ENCODE data around the gene TIGD2.
A peak's percentile ranks its signal among the peaks of the same experiment; 100 is the strongest.
"Not testable (repeated sequence)": the region's sequence is repeated elsewhere in the genome, so short reads cannot be mapped to it uniquely, and the experiment has no call there.

Gene TIGD2

GRCh38 chr4:89140168-89140759 is 28.9 kb downstream of the TIGD2 start:
- no peak for DNase-seq (ENCODE audit: low read depth)
- H3K4me3 ChIP-seq (ENCODE audit: low read depth, low read length) = no peak overlapping the region

GRCh38 chr4:89142691-89143669 is 31.6 kb downstream of the TIGD2 start:
- TF ChIP-seq CTCF (IDR thresholded peaks at IDR 0.05; ENCODE audit: low read depth, low read length) = no peak
- TF ChIP-seq MYC (IDR thresholded peaks at IDR 0.05; ENCODE audit: low read depth, low read length) = no peak
- TF ChIP-seq POLR2A (IDR thresholded peaks at IDR 0.05; ENCODE audit: extremely low read depth, insufficient read length) = no peak
- no peak for TF ChIP-seq MAX (IDR thresholded peaks at IDR 0.05; ENCODE audit: low read depth, low read length)

More at GRCh38 chr4:89140168-89140759, 28.9 kb downstream of the TIGD2 start:
- TF ChIP-seq MYC (IDR thresholded peaks at IDR 0.05; ENCODE audit: low read depth, low read length) (no peak), MAX (IDR thresholded peaks at IDR 0.05; ENCODE audit: low read depth, low read length) (no peak), CTCF (IDR thresholded peaks at IDR 0.05; ENCODE audit: low read depth, low read length) (no peak)

GRCh38 chr4:89144652-89145051 is 33.3 kb downstream of the TIGD2 start:
- DNase-seq (ENCODE audit: low read depth); H3K4me3 ChIP-seq (ENCODE audit: low read depth, low read length): not testable (repeated sequence)

More at GRCh38 chr4:89142691-89143669, 31.6 kb downstream of the TIGD2 start:
- DNase-seq (ENCODE audit: low read depth) = no peak
- H3K4me3 ChIP-seq (ENCODE audit: low read depth, low read length) = no peak overlapping the region

GRCh38 chr4:89146196-89146595 is 34.9 kb downstream of the TIGD2 start:
- DNase-seq (ENCODE audit: low read depth) = no peak
- no peak overlapping the region for H3K4me3 ChIP-seq (ENCODE audit: low read depth, low read length)
- TF ChIP-seq MAX (IDR thresholded peaks at IDR 0.05; ENCODE audit: low read depth, low read length) (no peak), MYC (IDR thresholded peaks at IDR 0.05; ENCODE audit: low read depth, low read length) (no peak), POLR2A (IDR thresholded peaks at IDR 0.05; ENCODE audit: extremely low read depth, insufficient read length) (no peak), CTCF (IDR thresholded peaks at IDR 0.05; ENCODE audit: low read depth, low read length) (no peak)

- DNase-seq (ENCODE audit: low read depth) = peak; percentile 5
- no peak for TF ChIP-seq MYC (IDR thresholded peaks at IDR 0.05; ENCODE audit: low read depth, low read length)
- TF ChIP-seq CTCF (IDR thresholded peaks at IDR 0.05; ENCODE audit: low read depth, low read length) = no peak
- TF ChIP-seq MAX (IDR thresholded peaks at IDR 0.05; ENCODE audit: low read depth, low read length) = no peak
- no peak for TF ChIP-seq POLR2A (IDR thresholded peaks at IDR 0.05; ENCODE audit: extremely low read depth, insufficient read length)
- H3K4me3 ChIP-seq (ENCODE audit: low read depth, low read length) = no peak overlapping the region
These were observed 41.6 kb downstream of the TIGD2 start for GRCh38 chr4:89152972-89153371.

- no peak for DNase-seq (ENCODE audit: low read depth)
- TF ChIP-seq MAX (IDR thresholded peaks at IDR 0.05; ENCODE audit: low read depth, low read length) (no peak), MYC (IDR thresholded peaks at IDR 0.05; ENCODE audit: low read depth, low read length) (no peak), POLR2A (IDR thresholded peaks at IDR 0.05; ENCODE audit: extremely low read depth, insufficient read length) (no peak), CTCF (IDR thresholded peaks at IDR 0.05; ENCODE audit: low read depth, low read length) (no peak)
- no peak overlapping the region for H3K4me3 ChIP-seq (ENCODE audit: low read depth, low read length)
These were observed 45.0 kb downstream of the TIGD2 start for GRCh38 chr4:89156174-89156914.
